MM.1S (cell line): ENCODE results near the gene ARID4A.

Experiments used
- EZH2 ChIP-seq: fragments of 300-600 bp; sonication (generic); optimal IDR thresholded peaks from 2 replicates; pipeline ENCODE3; 2017; ENCODE audit warnings: low read depth, mild to moderate bottlenecking, antibody characterized with exemption, low read length, mixed read lengths
- EZH2phosphoT487 ChIP-seq: fragments of 300-600 bp; sonication (generic); IDR thresholded peaks from 2 replicates; pipeline ENCODE4 v1.6.1; 2018; ENCODE audit warnings: antibody characterized with exemption, low read length
- TF ChIP-seq, protein P1 (sequence below): fragments of 300-600 bp; sonication (generic); IDR thresholded peaks from 2 replicates; pipeline ENCODE4 v1.5.1; 2016; ENCODE audit warnings: antibody characterized with exemption, low read length, mixed read lengths

DNA sequence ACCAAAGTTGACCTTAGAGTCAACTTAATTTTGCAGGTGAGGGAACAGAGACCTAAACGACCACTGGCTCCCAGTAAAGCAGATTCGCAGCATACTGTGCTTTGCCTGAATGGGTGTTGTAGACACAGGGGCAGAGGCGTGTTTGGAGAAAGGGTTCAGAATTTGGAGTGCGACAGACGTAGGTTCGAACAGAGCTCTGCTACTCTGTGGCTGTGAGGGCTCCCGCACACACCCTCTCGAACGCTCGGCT lies 97.1 kb downstream of the ARID4A start:
- TF ChIP-seq, protein P1, sequence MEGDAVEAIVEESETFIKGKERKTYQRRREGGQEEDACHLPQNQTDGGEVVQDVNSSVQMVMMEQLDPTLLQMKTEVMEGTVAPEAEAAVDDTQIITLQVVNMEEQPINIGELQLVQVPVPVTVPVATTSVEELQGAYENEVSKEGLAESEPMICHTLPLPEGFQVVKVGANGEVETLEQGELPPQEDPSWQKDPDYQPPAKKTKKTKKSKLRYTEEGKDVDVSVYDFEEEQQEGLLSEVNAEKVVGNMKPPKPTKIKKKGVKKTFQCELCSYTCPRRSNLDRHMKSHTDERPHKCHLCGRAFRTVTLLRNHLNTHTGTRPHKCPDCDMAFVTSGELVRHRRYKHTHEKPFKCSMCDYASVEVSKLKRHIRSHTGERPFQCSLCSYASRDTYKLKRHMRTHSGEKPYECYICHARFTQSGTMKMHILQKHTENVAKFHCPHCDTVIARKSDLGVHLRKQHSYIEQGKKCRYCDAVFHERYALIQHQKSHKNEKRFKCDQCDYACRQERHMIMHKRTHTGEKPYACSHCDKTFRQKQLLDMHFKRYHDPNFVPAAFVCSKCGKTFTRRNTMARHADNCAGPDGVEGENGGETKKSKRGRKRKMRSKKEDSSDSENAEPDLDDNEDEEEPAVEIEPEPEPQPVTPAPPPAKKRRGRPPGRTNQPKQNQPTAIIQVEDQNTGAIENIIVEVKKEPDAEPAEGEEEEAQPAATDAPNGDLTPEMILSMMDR: no peak
- TF ChIP-seq EZH2 (no peak), EZH2phosphoT487 (no peak)
